OCI-LY1 (cell line): ENCODE results near the gene VPS35L.
"Not testable (repeated sequence)": the region's sequence is repeated elsewhere in the genome, so short reads cannot be mapped to it uniquely, and the experiment has no call there.

Experiments
- CTCF ChIP-seq: fragments of 200-600 bp; sonication (generic), shearing (Covaris generic); IDR thresholded peaks from 2 replicates; pipeline ENCODE4 v1.5.1; 2017; ENCODE audit warnings: mild to moderate bottlenecking, antibody characterized with exemption, low read length, moderate library complexity, mixed read lengths
- EZH2 ChIP-seq: fragments of 200-600 bp; sonication (generic), shearing (Covaris generic); IDR thresholded peaks from 2 replicates; pipeline ENCODE4 v1.8.0; 2017; ENCODE audit warnings: borderline replicate concordance, mixed run types, mild to moderate bottlenecking, antibody characterized with exemption, low read length, moderate library complexity, mixed read lengths

DNA sequence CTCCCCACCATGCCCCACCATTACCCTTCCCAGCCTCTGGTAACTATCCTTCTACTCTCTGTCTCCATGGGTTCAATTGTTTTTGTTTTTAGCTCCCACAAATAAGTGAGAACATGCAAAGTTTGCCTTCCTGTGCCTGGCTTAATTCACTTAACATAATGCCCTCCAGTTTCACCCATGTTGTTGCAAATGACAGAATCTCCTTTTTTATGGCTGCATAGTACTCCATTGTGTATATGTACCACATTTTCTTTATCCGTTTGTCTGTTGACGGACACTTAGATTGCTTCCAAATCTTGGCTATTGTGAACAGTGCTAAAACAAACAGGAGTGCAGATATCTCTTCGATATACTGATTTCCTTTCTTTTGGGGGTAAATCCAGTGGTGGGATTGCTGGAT is 109.8 kb downstream of the VPS35L start:
- TF ChIP-seq EZH2, CTCF: not testable (repeated sequence)
